ENCODE measurements around the gene RBMS3.

Gene RBMS3

DNA sequence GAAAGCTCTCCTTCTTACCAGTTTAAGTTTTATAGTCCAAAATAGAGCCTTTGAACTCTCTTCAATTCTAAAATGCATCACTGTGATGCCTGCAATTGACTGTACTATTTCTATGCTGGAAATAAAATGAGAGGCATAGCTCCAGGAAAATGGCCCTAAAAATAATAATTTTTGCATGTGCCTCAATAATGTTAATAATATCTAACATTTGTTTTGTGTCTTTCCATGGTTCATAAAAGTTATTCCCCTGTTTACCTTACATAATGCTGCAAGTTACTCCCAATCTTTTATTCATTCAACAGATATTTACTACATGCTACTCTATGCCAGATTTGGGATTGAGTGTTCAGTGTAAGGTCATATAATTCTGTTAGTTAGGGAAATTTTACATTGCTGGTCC, 574.0 kb downstream of the RBMS3 start:
- no peak overlapping the region for H3K4me3 ChIP-seq (replicated peaks; ENCODE audit: low read depth, low read length)
- TF ChIP-seq, protein P1, sequence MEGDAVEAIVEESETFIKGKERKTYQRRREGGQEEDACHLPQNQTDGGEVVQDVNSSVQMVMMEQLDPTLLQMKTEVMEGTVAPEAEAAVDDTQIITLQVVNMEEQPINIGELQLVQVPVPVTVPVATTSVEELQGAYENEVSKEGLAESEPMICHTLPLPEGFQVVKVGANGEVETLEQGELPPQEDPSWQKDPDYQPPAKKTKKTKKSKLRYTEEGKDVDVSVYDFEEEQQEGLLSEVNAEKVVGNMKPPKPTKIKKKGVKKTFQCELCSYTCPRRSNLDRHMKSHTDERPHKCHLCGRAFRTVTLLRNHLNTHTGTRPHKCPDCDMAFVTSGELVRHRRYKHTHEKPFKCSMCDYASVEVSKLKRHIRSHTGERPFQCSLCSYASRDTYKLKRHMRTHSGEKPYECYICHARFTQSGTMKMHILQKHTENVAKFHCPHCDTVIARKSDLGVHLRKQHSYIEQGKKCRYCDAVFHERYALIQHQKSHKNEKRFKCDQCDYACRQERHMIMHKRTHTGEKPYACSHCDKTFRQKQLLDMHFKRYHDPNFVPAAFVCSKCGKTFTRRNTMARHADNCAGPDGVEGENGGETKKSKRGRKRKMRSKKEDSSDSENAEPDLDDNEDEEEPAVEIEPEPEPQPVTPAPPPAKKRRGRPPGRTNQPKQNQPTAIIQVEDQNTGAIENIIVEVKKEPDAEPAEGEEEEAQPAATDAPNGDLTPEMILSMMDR (IDR thresholded peaks at IDR 0.05; ENCODE audit: low read depth, low read length, missing control alignments), result no peak
- no peak for DNase-seq (ENCODE audit: extremely low read depth, low read depth)

DNA sequence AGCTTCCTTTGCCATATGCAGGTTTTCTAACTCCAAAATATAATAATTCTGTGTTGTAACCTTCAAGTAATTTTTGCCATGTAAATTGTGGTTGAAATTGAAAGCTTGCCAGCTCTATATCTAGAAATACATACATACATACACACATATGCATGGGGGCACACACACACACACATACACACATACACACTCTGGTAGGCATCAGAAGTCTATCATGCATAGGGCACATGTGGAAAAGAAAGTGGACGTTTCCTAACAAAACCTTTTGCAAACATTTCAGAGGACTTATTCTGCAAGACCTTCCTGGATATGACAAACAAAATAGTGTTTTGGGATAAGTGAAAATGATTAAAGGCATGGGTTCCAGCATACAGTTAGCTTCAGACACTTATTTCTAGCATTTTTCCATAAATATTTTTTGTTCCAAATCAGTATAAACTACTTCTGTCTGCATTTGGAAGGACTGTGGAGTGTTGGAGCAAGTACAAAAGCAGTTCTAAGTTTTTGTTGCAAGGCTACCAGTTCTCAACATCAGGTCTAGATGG, 578.9 kb downstream of the RBMS3 start:
- DNase-seq (ENCODE audit: extremely low read depth, low read depth), result no peak
- H3K4me3 ChIP-seq (replicated peaks; ENCODE audit: low read depth, low read length), result no peak overlapping the region
- TF ChIP-seq, protein P1 (IDR thresholded peaks at IDR 0.05; ENCODE audit: low read depth, low read length, missing control alignments), result no peak

DNA sequence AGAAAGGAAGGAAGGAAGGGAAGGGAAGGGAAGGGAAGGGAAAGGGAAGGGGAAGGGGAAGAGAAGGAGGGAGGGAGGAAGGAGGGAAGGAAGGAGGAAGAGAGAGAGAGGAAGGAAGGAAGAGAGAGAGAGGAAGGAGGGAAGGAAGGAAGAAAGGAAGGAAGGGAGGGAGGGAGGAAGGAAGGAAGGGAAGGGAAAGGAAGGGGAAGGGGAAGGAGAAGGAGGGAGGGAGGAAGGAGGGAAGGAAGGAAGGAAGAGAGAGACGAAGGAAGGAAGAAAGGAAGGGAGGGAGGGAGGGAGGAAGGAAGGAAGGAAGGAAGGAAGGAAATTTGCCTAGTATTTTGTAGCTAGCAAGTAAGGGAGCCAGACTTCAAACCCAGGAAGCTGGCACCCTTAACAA, 583.9 kb downstream of the RBMS3 start:
- DNase-seq (ENCODE audit: extremely low read depth, low read depth), result no peak
- no peak overlapping the region for H3K4me3 ChIP-seq (replicated peaks; ENCODE audit: low read depth, low read length)
- TF ChIP-seq, protein P1 (IDR thresholded peaks at IDR 0.05; ENCODE audit: low read depth, low read length, missing control alignments), result no peak

DNA sequence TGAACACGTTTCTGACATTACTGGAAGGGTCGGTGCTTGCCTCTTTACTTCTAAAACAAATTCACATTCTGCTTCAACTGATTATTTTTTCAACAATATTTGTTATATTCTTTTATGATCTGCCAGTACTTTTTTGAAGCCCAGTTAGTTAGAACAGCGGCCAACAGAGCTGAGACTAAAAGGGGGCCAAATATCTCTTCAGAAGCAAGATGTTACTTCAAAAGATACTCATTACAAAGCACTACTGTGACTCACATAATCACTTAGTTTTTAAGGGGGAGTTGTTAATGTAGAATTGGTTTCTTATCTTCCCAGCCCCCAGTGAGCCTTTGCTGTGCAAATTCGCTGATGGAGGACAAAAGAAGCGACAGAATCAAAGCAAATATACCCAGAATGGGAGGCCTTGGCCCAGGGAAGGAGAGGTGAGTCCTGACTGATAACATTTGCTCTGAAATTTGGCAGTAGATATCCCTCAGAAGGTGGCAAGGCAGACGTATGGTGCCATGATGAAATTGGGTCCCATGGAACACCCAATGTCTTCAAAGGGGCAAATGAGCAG, 587.8 kb downstream of the RBMS3 start:
- TF ChIP-seq, protein P1 (IDR thresholded peaks at IDR 0.05; ENCODE audit: low read depth, low read length, missing control alignments), result no peak
- H3K4me3 ChIP-seq (replicated peaks; ENCODE audit: low read depth, low read length), result no peak overlapping the region
- no peak for DNase-seq (ENCODE audit: extremely low read depth, low read depth)

DNA sequence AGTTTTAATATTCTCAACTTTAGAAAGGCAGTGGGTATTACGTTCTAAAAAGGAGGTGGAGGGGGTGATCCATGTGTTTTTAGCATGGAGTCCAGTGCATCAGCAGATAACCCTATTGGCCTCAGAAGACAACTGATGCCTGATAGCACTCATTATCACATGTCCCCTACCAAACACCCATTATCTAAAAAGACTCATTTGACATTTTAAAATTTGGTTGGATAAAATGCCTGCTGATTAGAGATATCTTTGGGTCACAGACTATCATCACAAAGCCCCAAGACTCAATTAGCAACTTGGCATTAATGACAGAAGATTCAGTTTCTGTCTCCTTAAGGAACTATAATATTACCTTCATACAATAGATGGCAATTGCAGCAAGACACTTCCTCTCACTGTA, 589.3 kb downstream of the RBMS3 start:
- TF ChIP-seq, protein P1 (IDR thresholded peaks at IDR 0.05; ENCODE audit: low read depth, low read length, missing control alignments), result no peak
- DNase-seq (ENCODE audit: extremely low read depth, low read depth), result no peak
- no peak overlapping the region for H3K4me3 ChIP-seq (replicated peaks; ENCODE audit: low read depth, low read length)

DNA sequence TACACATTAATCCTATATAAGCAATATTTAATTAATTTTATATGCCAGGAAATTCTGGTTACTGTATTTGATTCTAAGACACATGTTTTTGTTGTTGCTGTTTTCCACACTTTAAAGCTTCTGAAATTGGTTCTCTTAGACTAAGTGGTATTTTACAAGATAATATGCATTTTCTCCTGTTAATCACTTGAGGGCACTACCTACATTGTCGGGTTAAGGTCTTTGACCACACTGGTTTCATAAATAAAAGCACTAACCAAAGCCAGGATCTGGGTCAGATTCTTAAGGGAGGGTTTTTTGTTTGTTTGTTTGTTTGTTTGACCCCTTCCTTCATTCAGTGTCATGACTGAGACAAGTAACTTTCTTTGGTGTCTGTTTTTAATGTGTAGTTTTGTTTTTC, 590.2 kb downstream of the RBMS3 start:
- H3K4me3 ChIP-seq (replicated peaks; ENCODE audit: low read depth, low read length), result no peak overlapping the region
- TF ChIP-seq, protein P1 (IDR thresholded peaks at IDR 0.05; ENCODE audit: low read depth, low read length, missing control alignments), result no peak
- no peak for DNase-seq (ENCODE audit: extremely low read depth, low read depth)

DNA sequence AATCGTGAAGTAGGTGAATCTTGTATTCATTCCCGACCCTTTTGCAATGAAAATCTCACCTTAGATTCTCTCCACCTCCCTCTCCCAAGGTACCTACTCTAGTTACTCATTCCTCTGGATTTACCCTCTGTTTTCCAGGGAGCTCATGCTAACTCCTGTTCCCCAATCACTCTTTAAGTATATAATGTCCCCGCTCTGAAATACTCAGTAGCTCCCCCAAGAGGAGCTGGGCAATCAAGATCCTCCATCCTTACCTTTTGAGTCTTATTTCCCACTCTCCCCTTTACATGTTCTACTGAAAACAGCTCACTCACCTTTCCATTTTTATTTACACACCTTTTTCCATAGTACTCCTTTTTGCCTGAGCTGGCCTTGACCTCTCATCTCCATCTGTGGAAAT, 599.9 kb downstream of the RBMS3 start:
- TF ChIP-seq, protein P1 (IDR thresholded peaks at IDR 0.05; ENCODE audit: low read depth, low read length, missing control alignments), result no peak
- H3K4me3 ChIP-seq (replicated peaks; ENCODE audit: low read depth, low read length), result no peak overlapping the region
- no peak for DNase-seq (ENCODE audit: extremely low read depth, low read depth)

All from HFF-Myc (cell line).